ENCODE data around the gene GNG2. TPM values are rescaled to one million over a fixed set of nuclear protein-coding genes. Genes with fewer than 3 reads are reported as not detected.

Gene GNG2
- total and polyA plus RNA-seq, 2 experiments from 2014 or later = 9.9 to 14.8 TPM

GRCh38 chr14:51824191-51824590 lies 36.2 kb upstream of the GNG2 start (continued):
- TF ChIP-seq ZNF462 (CRISPR knock-in tag; IDR thresholded peaks at IDR 0.05) (no peak), ETS1 (IDR thresholded peaks at IDR 0.05) (no peak), ZNF331 (CRISPR knock-in tag; IDR thresholded peaks at IDR 0.05; ENCODE audit: low read depth) (no peak), JUNB (IDR thresholded peaks at IDR 0.05; ENCODE audit: unreplicated experiment) (no peak)

GRCh38 chr14:51825926-51826325 lies 34.5 kb upstream of the GNG2 start:
- no peak for DNase-seq (ENCODE audit: low spot score)
- Histone ChIP-seq H3K9me2 (ENCODE audit: insufficient read depth) (peaks cover 14% of the 10 kb centered on the region; the same call in 1 of the 2 replicates), H3K36me3 (ENCODE audit: insufficient read depth) (no peaks in the 10 kb centered on the region), H3K4me1 (ENCODE audit: insufficient read depth) (no peaks in the 10 kb centered on the region), H2AFZ (no peak overlapping the region; the same call in 1 of the 2 replicates), H3K79me2 (replicated peaks; ENCODE audit: insufficient read depth) (no peaks in the 10 kb centered on the region), H3K27me3 (ENCODE audit: insufficient read depth) (no peaks in the 10 kb centered on the region), H3K4me2 (no peak overlapping the region), H3F3A (replicated peaks; ENCODE audit: low read depth) (no peaks in the 10 kb centered on the region), H3K27ac (ENCODE audit: low read depth) (no peak overlapping the region), H3K4me3 (no peak overlapping the region), H4K20me1 (replicated peaks; ENCODE audit: insufficient read depth) (no peaks in the 10 kb centered on the region)
- Mint-ChIP-seq H3K4me1 (peaks cover 4% of the 10 kb centered on the region; the same call in 2 of the 3 replicates), H3K9me3 (no peaks in the 10 kb centered on the region; the same call in 2 of the 3 replicates), H3K27ac (no peak overlapping the region), H3K4me3 (no peak overlapping the region), H3K27me3 (ENCODE audit: insufficient read depth, low read depth, poor library complexity) (no peaks in the 10 kb centered on the region), H3K36me3 (ENCODE audit: low read depth) (no peaks in the 10 kb centered on the region)
- ATAC-seq = no peak
- TF ChIP-seq ZNF114 (CRISPR knock-in tag; IDR thresholded peaks at IDR 0.05) (no peak), POLR2AphosphoS5 (IDR thresholded peaks at IDR 0.05; ENCODE audit: low read depth) (no peak), REST (IDR thresholded peaks at IDR 0.05; ENCODE audit: unreplicated experiment) (no peak), ETS1 (IDR thresholded peaks at IDR 0.05) (no peak), STAT1 (IDR thresholded peaks at IDR 0.05; ENCODE audit: unreplicated experiment) (no peak)
